HEK293 (cell line): Measurements from ENCODE around the gene OR10J4.

Experiments used
- CTCF ChIA-PET: fragments of 350-600 bp; formaldehyde crosslinking; extraction: SDS; loops from one replicate; lab custom pipeline; 2021; ENCODE audit warnings: antibody characterized with exemption; lab: Yijun Ruan, JAX
- POLR2A ChIA-PET: fragments of 300-600 bp; formaldehyde crosslinking; extraction: SDS; loops from one replicate; lab custom pipeline; 2020; ENCODE audit warnings: antibody characterized with exemption, inconsistent platforms; lab: Yijun Ruan, JAX
- H3K27ac ChIP-seq: fragments of 200-500 bp; sonication (Bioruptor generic); 2 replicates; pipeline ENCODE4 v1.5.1; 2014; ENCODE audit warnings: low read depth, low read length, control low read depth, inconsistent platforms; ENCODE audit errors: extremely low read depth
- H3K36me3 ChIP-seq, 2 experiments: fragments of 200-500 bp in 1 of 2; sonication (Bioruptor generic) in 1 of 2; 1 replicate in 1 of 2; 2 replicates in 1 of 2; pipeline ENCODE4 v1.5.1; 2014 to 2017; ENCODE audit warnings: inconsistent platforms in 2 of 2, low read length in 2 of 2; ENCODE audit not compliant: control insufficient read depth in 2 of 2, insufficient read depth in 1 of 2
- H3K4me1 ChIP-seq: fragments of 200-500 bp; sonication (Bioruptor generic); 2 replicates; pipeline ENCODE4 v1.5.1; 2014; ENCODE audit warnings: mild to moderate bottlenecking, low read length, inconsistent platforms; ENCODE audit not compliant: control insufficient read depth, insufficient read depth
- H3K4me3 ChIP-seq: 2 replicates; pipeline ENCODE4 v1.5.1; 2011; ENCODE audit warnings: low read depth, mild to moderate bottlenecking, control low read depth, low read length, moderate library complexity
- H3K9me3 ChIP-seq: fragments of 200-500 bp; sonication (Bioruptor generic); 2 replicates; pipeline ENCODE4 v1.5.1; 2014; ENCODE audit warnings: low read depth, low read length, inconsistent platforms; ENCODE audit not compliant: control insufficient read depth, insufficient read depth
- BCL11A ChIP-seq: fragments of 450-650 bp; formaldehyde crosslinking; IDR thresholded peaks from 2 replicates; pipeline ENCODE4 v1.5.1; 2016; ENCODE audit warnings: low read depth, missing biosample characterization, missing genetic modification characterization
- KLF10 ChIP-seq: fragments of 450-650 bp; IDR thresholded peaks from 2 replicates; pipeline ENCODE4 v1.5.1; 2018; ENCODE audit warnings: missing biosample characterization, mild to moderate bottlenecking, missing genetic modification characterization
- KLF17 ChIP-seq: fragments of 450-650 bp; formaldehyde crosslinking; IDR thresholded peaks from 2 replicates; pipeline ENCODE4 v1.5.1; 2016; ENCODE audit warnings: missing biosample characterization, missing genetic modification characterization
- MYNN ChIP-seq: fragments of 450-650 bp; formaldehyde crosslinking; IDR thresholded peaks from 2 replicates; pipeline ENCODE4 v1.5.1; 2016; ENCODE audit warnings: missing biosample characterization, missing genetic modification characterization, borderline replicate concordance
- MZF1 ChIP-seq: fragments of 450-650 bp; formaldehyde crosslinking; IDR thresholded peaks from 2 replicates; pipeline ENCODE4 v1.5.1; 2017; ENCODE audit warnings: missing biosample characterization, missing genetic modification characterization, borderline replicate concordance
- REST ChIP-seq: fragments of 450-650 bp; formaldehyde crosslinking; IDR thresholded peaks from 2 replicates; pipeline ENCODE4 v1.5.1; 2016; ENCODE audit warnings: missing biosample characterization, missing genetic modification characterization
- SP3 ChIP-seq: fragments of 450-650 bp; formaldehyde crosslinking; IDR thresholded peaks from 2 replicates; pipeline ENCODE4 v1.5.1; 2016; ENCODE audit warnings: missing biosample characterization, missing genetic modification characterization
- TRIM28 ChIP-seq: IDR thresholded peaks from 2 replicates; pipeline ENCODE4 v1.6.1; 2011; ENCODE audit warnings: low read length, control low read depth, borderline replicate concordance
- ZBTB44 ChIP-seq: fragments of 450-650 bp; IDR thresholded peaks from 2 replicates; pipeline ENCODE4 v1.5.1; 2018; ENCODE audit warnings: missing biosample characterization, mild to moderate bottlenecking, missing genetic modification characterization
- ZBTB7A ChIP-seq: fragments of 450-650 bp; formaldehyde crosslinking; IDR thresholded peaks from 2 replicates; pipeline ENCODE4 v1.5.1; 2016; ENCODE audit warnings: low read depth, missing biosample characterization, missing genetic modification characterization
- ZFP3 ChIP-seq: fragments of 450-650 bp; formaldehyde crosslinking; IDR thresholded peaks from 2 replicates; pipeline ENCODE4 v1.5.1; 2016; ENCODE audit warnings: low read depth, missing biosample characterization, missing genetic modification characterization
- ZFP69B ChIP-seq: fragments of 450-650 bp; formaldehyde crosslinking; IDR thresholded peaks from 2 replicates; pipeline ENCODE4 v1.5.1; 2016; ENCODE audit warnings: missing biosample characterization, missing genetic modification characterization
- ZIC2 ChIP-seq: fragments of 450-650 bp; formaldehyde crosslinking; IDR thresholded peaks from 2 replicates; pipeline ENCODE4 v1.5.1; 2016; ENCODE audit warnings: missing biosample characterization, missing genetic modification characterization
- ZNF148 ChIP-seq: fragments of 450-650 bp; formaldehyde crosslinking; IDR thresholded peaks from 2 replicates; pipeline ENCODE4 v1.5.0; 2017; ENCODE audit warnings: missing biosample characterization, missing genetic modification characterization, borderline replicate concordance
- ZNF302 ChIP-seq: fragments of 450-650 bp; formaldehyde crosslinking; IDR thresholded peaks from 2 replicates; pipeline ENCODE4 v1.5.1; 2016; ENCODE audit warnings: missing biosample characterization, missing genetic modification characterization, low read depth
- ZNF433 ChIP-seq: fragments of 450-650 bp; formaldehyde crosslinking; IDR thresholded peaks from 2 replicates; pipeline ENCODE4 v1.5.1; 2016; ENCODE audit warnings: missing biosample characterization, missing genetic modification characterization, low read depth
- ZNF501 ChIP-seq: fragments of 450-650 bp; formaldehyde crosslinking; IDR thresholded peaks from 2 replicates; pipeline ENCODE4 v1.5.1; 2016; ENCODE audit warnings: missing biosample characterization, missing genetic modification characterization
- ZNF529 ChIP-seq: fragments of 450-650 bp; formaldehyde crosslinking; IDR thresholded peaks from 2 replicates; pipeline ENCODE4 v1.5.1; 2017; ENCODE audit warnings: missing genetic modification characterization, missing biosample characterization; ENCODE audit not compliant: insufficient replicate concordance
- ZNF548 ChIP-seq: fragments of 450-650 bp; formaldehyde crosslinking; IDR thresholded peaks from 2 replicates; pipeline ENCODE4 v1.5.1; 2016; ENCODE audit warnings: missing biosample characterization, missing genetic modification characterization
- ZNF660 ChIP-seq: fragments of 450-650 bp; IDR thresholded peaks from 2 replicates; pipeline ENCODE4 v1.5.1; 2018; ENCODE audit warnings: missing biosample characterization, mild to moderate bottlenecking, missing genetic modification characterization
- ZNF830 ChIP-seq: fragments of 450-650 bp; IDR thresholded peaks from 2 replicates; pipeline ENCODE4 v1.5.0; 2018; ENCODE audit warnings: missing biosample characterization, missing genetic modification characterization, low read depth, mild to moderate bottlenecking, moderate library complexity
- TF ChIP-seq, protein P1 (sequence below): fragments of 450-650 bp; formaldehyde crosslinking; IDR thresholded peaks from 2 replicates; pipeline ENCODE4 v1.5.1; 2016; ENCODE audit warnings: missing biosample characterization, missing genetic modification characterization

OR10J4 gene

DNA sequence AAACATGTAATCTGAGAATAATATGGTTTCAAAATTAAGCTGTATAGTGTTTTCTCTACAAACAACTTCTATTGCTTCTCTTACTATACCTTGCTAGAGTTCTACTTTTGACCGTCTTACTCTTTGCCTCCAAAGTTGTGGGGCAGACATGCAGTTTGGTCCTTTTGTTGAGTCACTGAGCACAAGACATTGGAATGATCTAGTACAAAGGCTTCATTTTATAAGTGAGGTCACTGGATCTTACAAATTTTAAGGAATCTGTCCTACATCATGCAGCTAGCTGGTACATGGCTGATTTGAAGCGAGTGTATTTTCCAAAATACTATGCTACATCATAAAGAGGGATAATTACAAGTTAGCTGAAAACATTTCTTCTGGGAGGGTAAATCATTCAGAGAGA lies 36.3 kb downstream of the OR10J4 start:
- no peaks in the 10 kb centered on the region for H3K4me1 ChIP-seq
- no peak overlapping the region for H3K4me3 ChIP-seq
- CTCF ChIA-PET, result no interaction called here
- POLR2A ChIA-PET, result no interaction called here
- TF ChIP-seq ZNF548 (tag by site-specific recombination) (no peak), ZNF148 (tag by site-specific recombination) (no peak), ZNF501 (tag by site-specific recombination) (no peak), ZNF433 (tag by site-specific recombination) (no peak), KLF17 (no peak), ZBTB7A (no peak), SP3 (tag by site-specific recombination) (no peak)
- TF ChIP-seq, protein P1, sequence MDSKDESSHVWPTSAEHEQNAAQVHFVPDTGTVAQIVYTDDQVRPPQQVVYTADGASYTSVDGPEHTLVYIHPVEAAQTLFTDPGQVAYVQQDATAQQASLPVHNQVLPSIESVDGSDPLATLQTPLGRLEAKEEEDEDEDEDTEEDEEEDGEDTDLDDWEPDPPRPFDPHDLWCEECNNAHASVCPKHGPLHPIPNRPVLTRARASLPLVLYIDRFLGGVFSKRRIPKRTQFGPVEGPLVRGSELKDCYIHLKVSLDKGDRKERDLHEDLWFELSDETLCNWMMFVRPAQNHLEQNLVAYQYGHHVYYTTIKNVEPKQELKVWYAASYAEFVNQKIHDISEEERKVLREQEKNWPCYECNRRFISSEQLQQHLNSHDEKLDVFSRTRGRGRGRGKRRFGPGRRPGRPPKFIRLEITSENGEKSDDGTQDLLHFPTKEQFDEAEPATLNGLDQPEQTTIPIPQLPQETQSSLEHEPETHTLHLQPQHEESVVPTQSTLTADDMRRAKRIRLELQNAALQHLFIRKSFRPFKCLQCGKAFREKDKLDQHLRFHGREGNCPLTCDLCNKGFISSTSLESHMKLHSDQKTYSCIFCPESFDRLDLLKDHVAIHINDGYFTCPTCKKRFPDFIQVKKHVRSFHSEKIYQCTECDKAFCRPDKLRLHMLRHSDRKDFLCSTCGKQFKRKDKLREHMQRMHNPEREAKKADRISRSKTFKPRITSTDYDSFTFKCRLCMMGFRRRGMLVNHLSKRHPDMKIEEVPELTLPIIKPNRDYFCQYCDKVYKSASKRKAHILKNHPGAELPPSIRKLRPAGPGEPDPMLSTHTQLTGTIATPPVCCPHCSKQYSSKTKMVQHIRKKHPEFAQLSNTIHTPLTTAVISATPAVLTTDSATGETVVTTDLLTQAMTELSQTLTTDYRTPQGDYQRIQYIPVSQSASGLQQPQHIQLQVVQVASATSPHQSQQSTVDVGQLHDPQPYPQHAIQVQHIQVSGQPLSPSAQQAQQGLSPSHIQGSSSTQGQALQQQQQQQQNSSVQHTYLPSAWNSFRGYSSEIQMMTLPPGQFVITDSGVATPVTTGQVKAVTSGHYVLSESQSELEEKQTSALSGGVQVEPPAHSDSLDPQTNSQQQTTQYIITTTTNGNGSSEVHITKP, result no peak
- no peak overlapping the region for H3K27ac ChIP-seq
- H3K9me3 ChIP-seq, result no peaks in the 10 kb centered on the region
- no peaks in the 10 kb centered on the region for H3K36me3 ChIP-seq

DNA sequence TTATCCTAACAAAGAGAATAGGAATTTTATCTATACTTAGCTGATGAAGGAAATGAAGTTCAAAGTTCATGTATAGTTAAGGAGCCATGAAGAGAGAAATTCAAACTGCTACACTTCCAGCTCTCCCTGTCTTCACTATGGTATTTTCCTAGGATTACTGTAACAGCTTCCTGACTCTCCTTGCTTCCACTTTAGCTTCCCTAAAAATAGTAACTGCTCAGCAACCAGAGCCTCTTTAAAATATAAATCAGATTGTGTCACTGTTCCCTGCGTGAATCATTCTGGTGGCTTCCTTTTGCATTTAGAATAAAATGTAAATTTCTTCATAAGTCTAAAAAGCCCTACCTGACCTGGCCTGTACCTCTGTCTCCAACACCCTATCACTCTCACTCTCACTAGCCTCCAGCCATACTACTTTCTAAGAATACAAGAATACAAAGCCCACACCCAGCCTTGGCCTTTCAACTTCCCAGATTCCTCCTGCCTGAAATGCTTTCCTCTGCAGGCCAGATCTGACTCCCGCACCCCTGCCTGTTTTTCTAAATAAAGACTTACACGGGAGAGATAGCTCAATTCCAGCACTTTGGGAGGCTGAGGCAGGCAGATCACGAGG lies 38.0 kb downstream of the OR10J4 start:
- no peaks in the 10 kb centered on the region for H3K9me3 ChIP-seq
- no peaks in the 10 kb centered on the region for H3K36me3 ChIP-seq
- CTCF ChIA-PET, result no interaction called here
- POLR2A ChIA-PET, result no interaction called here
- H3K4me1 ChIP-seq, result no peaks in the 10 kb centered on the region
- no peak overlapping the region for H3K27ac ChIP-seq
- H3K4me3 ChIP-seq, result no peak overlapping the region
- TF ChIP-seq MYNN (tag by site-specific recombination) (no peak), ZNF660 (tag by site-specific recombination) (no peak), MZF1 (tag by site-specific recombination) (no peak), ZFP3 (no peak), ZNF529 (no peak), BCL11A (tag by site-specific recombination) (no peak), ZBTB44 (no peak), ZNF302 (tag by site-specific recombination) (no peak), TRIM28 (no peak), ZNF830 (tag by site-specific recombination) (no peak), KLF10 (tag by site-specific recombination) (no peak), ZIC2 (no peak), ZFP69B (no peak), REST (tag by site-specific recombination) (no peak)
